SJSA1 (cell line): ENCODE results near the gene GDPD1. TPM values are rescaled to one million over a fixed set of nuclear protein-coding genes. Genes with fewer than 3 reads are reported as not detected.
"Not testable (repeated sequence)": the region's sequence is repeated elsewhere in the genome, so short reads cannot be mapped to it uniquely, and the experiment has no call there.

Experiments
- DNase-seq, 2 experiments: peaks; one replicate each; pipeline ENCODE4 v3.0.0-alpha.2; 2015 to 2020; ENCODE audit warnings: low spot score in 2 of 2, low read depth in 1 of 2
- H3K27ac ChIP-seq: fragments of 250-450 bp; sonication (Bioruptor Pico); 2 replicates; pipeline ENCODE4 v1.5.1; 2020; ENCODE audit warnings: mild to moderate bottlenecking, moderate library complexity
- H3K27me3 ChIP-seq: fragments of 250-450 bp; sonication (Bioruptor Pico); replicated peaks from 2 replicates; pipeline ENCODE4 v1.5.1; 2020; ENCODE audit warnings: mild to moderate bottlenecking, moderate library complexity
- H3K36me3 ChIP-seq: fragments of 250-450 bp; sonication (Bioruptor Pico); 2 replicates; pipeline ENCODE4 v1.5.1; 2020; ENCODE audit warnings: mild to moderate bottlenecking
- H3K4me1 ChIP-seq: fragments of 250-450 bp; sonication (Bioruptor Pico); replicated peaks from 2 replicates; pipeline ENCODE4 v1.6.1; 2021; ENCODE audit warnings: mild to moderate bottlenecking
- H3K4me3 ChIP-seq: fragments of 250-450 bp; sonication (Bioruptor Pico); 2 replicates; pipeline ENCODE4 v1.5.1; 2020; ENCODE audit warnings: mild to moderate bottlenecking
- H3K9me3 ChIP-seq: fragments of 250-450 bp; sonication (Bioruptor Pico); replicated peaks from 2 replicates; pipeline ENCODE4 v1.5.1; 2020; ENCODE audit warnings: mild to moderate bottlenecking
- total RNA-seq: library from RNA; depleted of rRNA; stranded (reverse); fragments of >200 nt; shearing (Covaris generic); gene quantifications from 2 replicates; pipeline ENCODE4 v1.2.3, GENCODE V29; 2014

The GDPD1 gene
- total RNA-seq, 1 experiment from 2014 or later, result 1.2 TPM

DNA sequence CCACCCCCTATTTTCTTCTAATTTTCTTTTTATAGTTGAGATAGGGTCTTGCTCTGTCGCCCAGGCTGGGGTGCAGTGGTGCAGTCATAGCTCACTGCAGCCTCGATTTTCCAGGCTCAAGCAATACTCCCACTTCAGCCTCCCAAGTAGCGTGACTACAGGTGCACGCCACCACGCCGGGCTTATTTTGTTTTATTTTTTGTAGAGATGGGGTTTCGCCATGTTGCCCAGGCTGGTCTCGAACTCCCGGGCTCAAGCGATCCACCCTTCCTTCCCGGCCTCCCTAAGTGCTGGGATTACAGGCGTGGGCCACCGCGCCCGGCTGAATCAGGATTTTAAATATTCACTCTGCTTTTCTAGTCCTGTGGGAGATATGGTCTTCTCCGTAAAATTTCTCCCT lies 941 bp upstream of the GDPD1 start:
- no peak for DNase-seq

GRCh38 chr17:59219992-59220327 lies 351 bp upstream of the GDPD1 start:
- peaks cover under 1% of the 10 kb centered on the region for H3K36me3 ChIP-seq
- H3K4me1 ChIP-seq, result peaks cover 10% of the 10 kb centered on the region
- no peaks in the 10 kb centered on the region for H3K9me3 ChIP-seq
- H3K27me3 ChIP-seq, result no peaks in the 10 kb centered on the region; the same call in 1 of the 2 replicates
- H3K4me3 ChIP-seq, result peak overlapping the region; percentile 42
- H3K27ac ChIP-seq, result no peak overlapping the region
- DNase-seq, result no peak

More for the DNA sequence above, 941 bp upstream of the GDPD1 start:
- H3K27ac ChIP-seq, result no peak overlapping the region
- H3K36me3 ChIP-seq, result peaks cover 7% of the 10 kb centered on the region
- no peaks in the 10 kb centered on the region for H3K9me3 ChIP-seq
- H3K4me3 ChIP-seq, result no peak overlapping the region
- no peaks in the 10 kb centered on the region; the same call in 1 of the 2 replicates for H3K27me3 ChIP-seq
- H3K4me1 ChIP-seq, result peaks cover 10% of the 10 kb centered on the region

DNA sequence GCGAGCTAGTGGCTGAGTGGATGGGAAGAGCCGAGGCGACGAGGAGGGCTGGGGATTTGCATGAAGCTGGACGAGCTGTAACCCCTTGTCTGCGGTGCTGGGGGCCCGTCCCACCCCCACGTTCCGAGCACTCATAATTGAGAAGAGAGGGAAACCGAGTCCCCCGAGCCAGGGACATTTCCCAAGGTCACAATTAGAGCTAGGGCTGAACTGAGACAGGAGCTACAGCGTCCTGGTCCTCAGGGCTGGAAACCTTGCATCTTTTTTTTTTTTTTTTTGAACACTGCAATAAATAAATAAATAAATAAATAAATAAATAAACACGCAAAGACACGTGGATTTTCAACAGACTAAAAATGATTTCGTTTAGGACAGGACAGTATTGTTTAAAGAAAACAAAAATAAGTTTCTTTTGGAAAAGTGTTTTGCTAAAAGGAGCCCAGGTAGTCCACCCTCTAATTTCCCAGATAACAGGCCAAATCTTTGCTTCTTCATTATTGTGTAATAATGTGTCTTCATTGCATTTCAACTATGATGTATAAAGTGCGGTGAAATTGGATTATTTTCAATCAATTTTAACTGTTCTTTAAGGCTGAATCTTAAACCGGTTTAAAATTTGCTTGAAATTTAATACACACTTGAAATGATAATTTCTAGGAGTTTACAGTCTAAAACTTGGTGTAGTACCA lies 992 bp downstream of the GDPD1 start:
- peaks cover 10% of the 10 kb centered on the region for H3K4me1 ChIP-seq
- H3K27ac ChIP-seq, result no peak overlapping the region
- H3K4me3 ChIP-seq, result peak overlapping the region; percentile 42
- no peaks in the 10 kb centered on the region for H3K36me3 ChIP-seq
- no peaks in the 10 kb centered on the region; the same call in 1 of the 2 replicates for H3K27me3 ChIP-seq
- DNase-seq, result no peak
- no peaks in the 10 kb centered on the region for H3K9me3 ChIP-seq

DNA sequence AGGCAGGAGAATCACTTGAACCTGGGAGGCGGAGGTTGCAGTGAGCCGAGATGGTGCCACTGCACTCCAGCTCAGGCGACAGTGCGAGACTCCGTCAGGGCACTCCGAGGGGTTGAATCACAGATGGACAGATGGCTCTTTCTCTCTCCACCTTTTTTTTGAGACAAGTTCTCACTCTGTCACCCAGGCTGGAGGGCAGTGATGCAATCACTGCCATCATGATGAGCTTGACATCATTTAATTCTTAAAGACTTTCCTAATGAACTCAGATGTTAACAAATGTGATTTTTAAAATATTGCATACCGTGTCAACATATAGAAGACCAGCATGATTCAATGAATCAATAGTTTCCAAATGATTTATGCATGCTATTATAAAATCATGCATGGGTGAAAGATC lies 3.5 kb downstream of the GDPD1 start:
- Histone ChIP-seq H3K4me1 (peaks cover 10% of the 10 kb centered on the region), H3K27me3 (no peaks in the 10 kb centered on the region; the same call in 1 of the 2 replicates), H3K9me3 (no peaks in the 10 kb centered on the region), H3K27ac (no peak overlapping the region), H3K4me3 (no peak overlapping the region), H3K36me3 (no peaks in the 10 kb centered on the region)
- no peak for DNase-seq

- DNase-seq, H3K27ac ChIP-seq, H3K36me3 ChIP-seq, H3K9me3 ChIP-seq, H3K4me3 ChIP-seq, H3K4me1 ChIP-seq, H3K27me3 ChIP-seq: not testable (repeated sequence)
These were observed 8.3 kb downstream of the GDPD1 start for GRCh38 chr17:59228588-59228987.

GRCh38 chr17:59230764-59231163 lies 10.5 kb downstream of the GDPD1 start:
- DNase-seq, result no peak
- Histone ChIP-seq H3K9me3 (no peaks in the 10 kb centered on the region), H3K4me3 (no peak overlapping the region), H3K36me3 (no peaks in the 10 kb centered on the region), H3K27ac (no peak overlapping the region), H3K4me1 (no peaks in the 10 kb centered on the region), H3K27me3 (no peaks in the 10 kb centered on the region)

GRCh38 chr17:59234631-59235030 lies 14.3 kb downstream of the GDPD1 start:
- Histone ChIP-seq H3K9me3 (no peaks in the 10 kb centered on the region), H3K27ac (no peak overlapping the region), H3K36me3 (no peaks in the 10 kb centered on the region), H3K4me1 (no peaks in the 10 kb centered on the region), H3K4me3 (no peak overlapping the region), H3K27me3 (no peaks in the 10 kb centered on the region)
- no peak for DNase-seq

DNA sequence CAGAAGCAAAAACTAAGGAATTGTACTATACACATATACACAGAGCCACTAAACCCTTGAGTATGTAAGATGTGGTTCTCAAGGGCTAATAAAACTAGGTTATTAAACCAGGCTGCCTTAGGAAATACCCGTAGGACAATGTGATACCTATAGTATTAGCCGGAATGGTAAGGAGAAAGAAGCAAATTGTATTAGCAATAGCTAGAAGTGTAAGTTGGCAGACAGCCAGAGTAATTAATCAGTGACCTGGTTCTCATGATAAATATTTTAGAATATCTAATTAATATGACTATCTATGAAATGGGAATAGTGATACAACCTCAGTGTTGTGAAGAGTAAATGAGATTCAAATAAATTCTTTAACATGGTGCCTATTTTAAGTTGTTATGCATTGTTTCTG lies 18.6 kb downstream of the GDPD1 start:
- no peak for DNase-seq
- Histone ChIP-seq H3K27ac (no peak overlapping the region), H3K27me3 (no peaks in the 10 kb centered on the region), H3K4me3 (no peak overlapping the region), H3K36me3 (no peaks in the 10 kb centered on the region), H3K9me3 (no peaks in the 10 kb centered on the region), H3K4me1 (no peaks in the 10 kb centered on the region)

DNA sequence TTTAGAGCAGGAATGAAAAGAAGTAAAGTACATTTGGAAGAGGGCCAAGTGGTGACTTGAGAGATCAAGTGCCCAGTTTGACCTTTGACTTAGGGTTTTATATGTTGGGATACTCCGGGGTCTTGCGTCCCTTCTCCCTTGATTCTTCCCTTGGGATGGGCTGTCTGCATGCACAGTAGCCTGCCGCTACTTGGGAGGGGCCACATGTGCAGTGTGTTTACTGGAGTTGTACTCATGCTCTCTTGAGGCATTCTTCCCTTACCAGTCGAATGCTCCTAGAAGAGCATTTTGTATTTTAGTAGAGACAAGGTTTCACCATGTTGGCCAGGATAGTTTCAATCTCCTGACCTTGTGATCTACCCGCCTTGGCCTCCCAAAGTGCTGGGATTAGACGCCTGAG lies 23.8 kb downstream of the GDPD1 start:
- Histone ChIP-seq H3K4me1 (no peaks in the 10 kb centered on the region), H3K9me3 (no peaks in the 10 kb centered on the region), H3K27me3 (no peaks in the 10 kb centered on the region), H3K4me3 (no peak overlapping the region), H3K36me3 (no peaks in the 10 kb centered on the region), H3K27ac (no peak overlapping the region)
- no peak for DNase-seq

GRCh38 chr17:59254742-59255141 lies 34.4 kb downstream of the GDPD1 start:
- H3K9me3 ChIP-seq, result no peaks in the 10 kb centered on the region
- no peak for DNase-seq
- no peaks in the 10 kb centered on the region for H3K36me3 ChIP-seq
- H3K4me1 ChIP-seq, result no peaks in the 10 kb centered on the region
- no peaks in the 10 kb centered on the region for H3K27me3 ChIP-seq
- no peak overlapping the region for H3K4me3 ChIP-seq
- H3K27ac ChIP-seq, result no peak overlapping the region

- Histone ChIP-seq H3K4me3 (no peak overlapping the region), H3K27me3 (no peaks in the 10 kb centered on the region)
- DNase-seq, result no peak
These were observed 36.8 kb downstream of the GDPD1 start for GRCh38 chr17:59257101-59257500.

GRCh38 chr17:59260722-59261121 lies 40.4 kb downstream of the GDPD1 start:
- Histone ChIP-seq H3K9me3 (no peaks in the 10 kb centered on the region), H3K27me3 (no peaks in the 10 kb centered on the region), H3K36me3 (no peaks in the 10 kb centered on the region), H3K4me3 (no peak overlapping the region), H3K27ac (no peak overlapping the region), H3K4me1 (no peaks in the 10 kb centered on the region)
- DNase-seq, result no peak

More at GRCh38 chr17:59257101-59257500, 36.8 kb downstream of the GDPD1 start:
- H3K9me3 ChIP-seq, result no peaks in the 10 kb centered on the region
- H3K36me3 ChIP-seq, result no peaks in the 10 kb centered on the region
- H3K27ac ChIP-seq, result no peak overlapping the region
- no peaks in the 10 kb centered on the region for H3K4me1 ChIP-seq

GRCh38 chr17:59266745-59267144 lies 46.4 kb downstream of the GDPD1 start:
- no peak overlapping the region for H3K27ac ChIP-seq
- DNase-seq, result no peak
- H3K4me3 ChIP-seq, result no peak overlapping the region
- H3K36me3 ChIP-seq, result no peaks in the 10 kb centered on the region
- H3K9me3 ChIP-seq, result no peaks in the 10 kb centered on the region
- no peaks in the 10 kb centered on the region for H3K27me3 ChIP-seq
- no peaks in the 10 kb centered on the region for H3K4me1 ChIP-seq

DNA sequence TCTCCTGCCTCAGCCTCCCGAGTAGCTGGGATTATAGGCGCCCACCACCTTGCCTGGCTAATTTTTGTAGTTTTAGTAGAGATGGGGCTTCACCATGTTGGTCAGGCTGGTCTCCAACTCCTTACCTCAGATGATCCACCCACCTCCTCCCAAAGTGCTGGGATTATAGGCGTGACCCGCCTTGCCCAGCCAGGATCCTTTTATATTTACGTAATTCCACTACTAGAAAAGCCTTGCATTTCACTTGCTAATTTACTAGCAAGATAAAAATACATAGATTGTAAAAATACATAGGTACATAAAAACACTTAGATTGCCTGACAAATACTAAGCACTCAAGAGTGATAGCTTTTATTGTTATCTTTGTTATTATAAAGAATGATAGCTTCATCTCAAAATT lies 47.5 kb downstream of the GDPD1 start:
- H3K4me3 ChIP-seq, result no peak overlapping the region
- H3K36me3 ChIP-seq, result no peaks in the 10 kb centered on the region

DNA sequence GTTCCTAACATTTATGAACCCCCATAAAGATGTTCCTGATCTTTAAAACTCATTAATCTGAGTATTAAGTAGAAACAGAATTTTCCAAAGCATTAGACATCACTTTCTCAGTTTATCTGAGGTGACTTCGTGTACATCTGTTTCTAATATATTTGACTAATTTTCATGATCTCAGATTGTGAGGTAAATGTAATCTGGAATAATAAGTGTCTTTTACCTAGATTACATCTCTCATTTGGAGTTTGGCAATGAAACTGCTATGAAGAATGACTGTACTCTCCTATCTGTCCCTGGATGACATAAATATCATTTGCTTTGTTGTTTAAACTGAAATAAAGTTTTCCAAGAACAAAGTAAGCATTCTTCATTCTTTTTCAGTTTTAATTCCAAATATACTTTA lies 55.3 kb downstream of the GDPD1 start:
- Histone ChIP-seq H3K27me3 (no peaks in the 10 kb centered on the region), H3K36me3 (no peaks in the 10 kb centered on the region), H3K4me3 (no peak overlapping the region), H3K27ac (no peak overlapping the region), H3K9me3 (no peaks in the 10 kb centered on the region), H3K4me1 (no peaks in the 10 kb centered on the region)
- no peak for DNase-seq

More for the DNA sequence above, 47.5 kb downstream of the GDPD1 start:
- no peak overlapping the region for H3K27ac ChIP-seq
- no peak for DNase-seq
- H3K9me3 ChIP-seq, result no peaks in the 10 kb centered on the region
- no peaks in the 10 kb centered on the region for H3K27me3 ChIP-seq
- no peaks in the 10 kb centered on the region for H3K4me1 ChIP-seq
